HG02884 (cell line): Measurements from ENCODE around the gene RPN1.
"Not testable (repeated sequence)": the region's sequence is repeated elsewhere in the genome, so short reads cannot be mapped to it uniquely, and the experiment has no call there.

Source experiments
- ATAC-seq: cut with Tn5 transposase; IDR thresholded peaks from one replicate; pipeline ENCODE4 v1.9.1; 2021; ENCODE audit warnings: mild to moderate bottlenecking, moderate library complexity; ENCODE audit not compliant: unreplicated experiment

RPN1 gene

GRCh38 chr3:128613083-128613829 lies 37.4 kb downstream of the RPN1 start:
- no peak for ATAC-seq

DNA sequence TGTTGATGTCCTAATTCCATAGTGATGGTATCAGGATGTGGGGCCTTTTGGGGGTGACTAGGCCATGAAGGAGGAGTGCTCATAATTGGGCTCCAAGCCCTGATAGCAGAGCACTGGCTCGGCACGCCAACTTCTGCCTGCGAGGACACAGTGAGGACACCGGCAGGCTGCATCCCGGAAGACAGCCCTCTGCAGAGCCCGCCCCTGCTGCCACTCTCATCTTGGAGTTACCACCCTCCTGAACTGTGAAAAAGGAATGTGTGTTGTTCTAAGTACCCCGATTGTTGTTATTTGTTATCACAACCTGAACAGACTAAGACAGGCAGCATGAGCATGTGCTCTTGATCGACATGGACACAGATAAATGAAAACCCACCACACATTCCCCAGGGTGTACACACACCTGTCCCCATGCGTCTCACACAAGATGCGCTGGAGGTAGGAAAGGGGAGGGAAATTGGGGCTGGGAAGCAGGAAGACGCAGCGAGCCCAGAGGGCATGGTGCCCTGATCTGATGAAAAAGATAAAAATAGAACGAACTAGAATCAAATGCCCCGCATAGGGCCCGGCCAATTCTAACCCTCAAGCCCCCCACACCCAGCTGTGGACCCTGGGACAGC lies 40.1 kb downstream of the RPN1 start:
- no peak for ATAC-seq

DNA sequence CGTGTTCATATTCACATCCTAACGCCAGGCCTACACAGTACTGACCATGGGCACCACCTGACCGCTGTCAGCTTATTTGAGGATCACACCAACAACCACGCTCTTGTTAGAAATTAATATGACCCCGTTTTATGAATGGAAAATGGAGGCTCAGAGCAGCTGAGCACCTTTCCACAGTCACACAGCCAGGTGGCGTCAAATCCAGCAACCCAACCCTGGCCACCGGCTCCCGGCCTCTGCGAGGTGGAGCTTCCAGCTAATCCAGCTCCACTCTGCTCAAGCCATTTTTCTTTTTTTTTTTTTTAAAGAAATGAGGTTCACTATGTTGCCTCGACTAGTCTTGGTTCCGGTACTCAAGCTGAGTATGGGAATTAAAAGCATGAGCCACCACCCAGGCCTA lies 41.3 kb downstream of the RPN1 start:
- no peak for ATAC-seq

DNA sequence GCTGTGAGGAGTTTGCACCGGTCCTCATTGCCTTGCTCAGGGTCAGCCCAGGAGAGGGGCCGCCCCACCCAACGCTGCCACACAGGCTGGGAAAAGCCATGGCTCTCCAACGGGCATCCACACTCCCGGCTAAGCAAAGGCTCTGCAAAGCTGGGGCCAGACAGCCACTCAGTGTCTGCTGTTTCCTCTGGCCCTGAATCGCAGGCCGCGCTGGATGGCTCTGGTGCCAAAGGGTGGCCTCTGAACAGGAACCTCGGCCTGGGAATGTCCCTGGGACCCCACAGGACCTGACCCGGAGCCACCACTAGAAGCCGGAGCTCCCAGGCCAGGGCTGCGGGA lies 42.9 kb downstream of the RPN1 start:
- ATAC-seq: no peak

GRCh38 chr3:128606094-128606493 lies 44.5 kb downstream of the RPN1 start:
- no peak for ATAC-seq

- ATAC-seq: no peak
These were observed 45.2 kb downstream of the RPN1 start for GRCh38 chr3:128605091-128606046.

DNA sequence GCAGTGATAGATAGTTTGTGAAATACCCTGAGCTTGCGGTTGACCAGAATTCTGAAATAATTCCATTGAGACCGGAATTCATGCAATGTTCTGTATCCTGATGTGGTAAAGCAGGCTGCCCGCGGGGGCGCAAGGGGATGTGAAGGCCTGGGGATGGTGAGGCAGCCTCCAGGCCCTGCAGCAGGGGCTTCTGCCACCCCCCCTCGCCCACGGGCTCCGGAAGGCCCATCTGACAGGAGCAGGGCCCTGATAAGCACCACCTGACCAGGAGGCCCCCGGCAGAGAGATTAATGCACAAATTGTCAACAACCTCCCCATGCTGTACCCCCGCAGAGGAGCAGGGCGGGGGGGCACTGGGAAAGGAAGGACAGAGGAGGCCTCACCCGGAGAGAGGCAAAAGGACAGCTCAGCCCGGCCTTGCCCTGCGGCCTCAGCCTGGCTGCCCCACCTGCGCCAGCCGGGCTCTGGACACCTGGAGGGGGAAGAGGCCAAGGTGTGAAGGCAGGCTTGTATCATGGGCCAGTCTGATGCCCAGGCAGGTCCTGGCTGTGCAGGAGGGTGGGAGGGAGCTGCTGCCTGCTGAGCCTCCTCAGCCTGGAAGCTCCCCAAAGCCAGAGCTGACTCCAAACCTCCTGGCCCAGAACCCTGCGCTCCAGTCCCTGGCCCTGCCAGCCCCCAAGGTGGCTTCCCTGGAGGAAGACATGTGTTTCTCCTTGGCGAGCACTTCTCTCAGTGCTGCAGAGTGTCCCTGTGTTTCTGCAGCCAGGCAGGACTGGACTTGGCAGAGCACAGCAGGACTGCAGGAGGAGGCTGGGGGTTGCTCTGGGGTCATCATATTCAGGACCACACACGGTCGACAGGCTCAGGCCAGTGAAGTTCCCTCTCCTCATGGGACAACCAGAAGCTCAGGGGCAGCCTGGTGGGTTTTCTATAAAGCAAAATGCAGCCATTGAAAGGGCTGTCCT lies 46.5 kb downstream of the RPN1 start:
- ATAC-seq: no peak

DNA sequence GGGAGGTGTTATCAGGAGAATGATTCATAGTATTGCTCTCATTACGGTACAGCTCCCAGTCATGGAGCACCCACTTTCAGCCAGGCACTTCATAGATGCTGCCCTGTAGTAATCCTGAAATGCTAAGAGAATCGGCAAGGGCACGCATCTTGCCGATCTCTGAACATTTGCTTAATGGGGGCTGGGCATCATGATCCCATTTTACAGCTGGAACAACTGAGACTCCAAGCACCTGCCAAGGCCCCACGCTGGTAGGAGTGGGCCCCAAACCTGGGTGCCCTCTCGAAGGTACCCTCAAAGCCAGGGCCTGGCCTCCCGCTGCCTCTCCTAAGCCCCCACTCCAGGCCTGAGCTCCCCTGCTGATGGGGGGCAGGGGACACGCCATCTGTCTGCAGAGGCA lies 47.3 kb downstream of the RPN1 start:
- ATAC-seq: no peak

DNA sequence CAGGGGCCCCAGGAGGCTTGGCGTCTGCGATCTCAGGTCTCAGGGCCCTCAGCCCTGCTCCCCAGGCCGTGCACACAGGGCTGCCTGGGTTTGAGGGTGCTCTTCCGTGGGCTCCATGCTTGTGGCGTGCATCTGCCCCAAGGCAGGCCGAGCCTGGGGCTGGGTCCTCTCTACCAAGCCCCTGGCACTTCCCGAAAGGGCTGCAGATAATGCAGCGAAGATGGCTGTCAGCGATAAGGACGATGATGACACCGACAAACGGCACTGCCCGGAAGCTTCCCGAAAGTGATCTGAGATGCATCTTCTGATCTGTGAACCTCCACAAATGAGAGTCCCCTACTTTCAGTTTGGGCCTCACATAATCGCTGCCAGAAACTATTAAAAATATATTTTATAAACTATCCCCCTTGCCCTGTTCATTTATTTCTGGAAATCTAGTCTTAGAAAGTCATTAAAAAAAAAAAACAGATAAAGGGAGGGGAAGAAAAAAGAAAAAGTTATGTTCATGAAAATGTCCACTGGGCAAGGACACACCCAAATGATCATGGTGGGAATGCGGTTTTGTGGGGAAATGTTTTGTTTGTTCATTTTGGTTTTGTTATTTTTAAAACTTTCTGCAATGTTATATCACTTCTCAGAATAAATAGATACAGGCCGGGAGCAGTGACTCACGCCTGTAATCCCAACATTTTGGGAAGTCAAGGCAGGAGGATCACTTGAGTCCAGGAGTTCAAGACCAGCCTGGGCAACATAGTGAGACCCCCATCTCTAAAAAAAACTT lies 51.5 kb downstream of the RPN1 start:
- no peak for ATAC-seq

GRCh38 chr3:128597900-128598299 lies 52.7 kb downstream of the RPN1 start:
- no peak for ATAC-seq

GRCh38 chr3:128592864-128593263 lies 57.8 kb downstream of the RPN1 start:
- ATAC-seq: no peak

DNA sequence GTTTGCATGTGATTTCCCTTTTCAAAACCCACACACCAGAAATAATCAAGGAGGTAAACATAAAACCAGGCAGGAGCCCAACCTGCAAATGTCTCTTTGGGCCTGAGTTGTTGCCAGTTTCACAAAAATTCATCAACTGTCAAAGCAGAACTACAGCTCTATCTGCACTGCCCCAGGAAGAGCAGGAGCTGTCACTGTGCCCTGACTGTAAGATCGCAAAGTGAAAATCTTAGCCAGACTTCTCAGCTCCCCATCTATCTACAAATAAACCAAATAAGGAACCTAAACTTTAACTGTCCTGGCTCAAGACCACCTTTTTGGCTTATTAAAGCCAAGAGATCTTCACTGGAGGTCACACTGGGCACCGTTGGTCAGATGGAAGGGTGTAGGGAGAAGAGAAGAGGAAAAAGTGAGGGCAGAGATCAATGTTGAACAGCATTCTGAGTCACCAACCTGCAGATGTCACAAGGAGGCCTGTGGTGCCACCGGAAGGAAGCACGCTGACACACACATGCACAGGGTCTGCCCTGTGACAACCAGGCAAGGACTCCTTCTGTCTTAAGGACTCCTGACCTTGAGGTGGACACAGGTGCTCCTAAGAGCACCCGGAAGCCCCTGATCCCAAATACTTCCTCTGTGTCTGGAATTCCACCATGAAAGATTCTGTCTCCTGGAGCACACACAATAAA lies 58.7 kb downstream of the RPN1 start:
- ATAC-seq: no peak

GRCh38 chr3:128590948-128591347 lies 59.7 kb downstream of the RPN1 start:
- ATAC-seq: no peak

- not testable (repeated sequence) for ATAC-seq
These were observed 60.6 kb downstream of the RPN1 start for GRCh38 chr3:128589985-128590384.

DNA sequence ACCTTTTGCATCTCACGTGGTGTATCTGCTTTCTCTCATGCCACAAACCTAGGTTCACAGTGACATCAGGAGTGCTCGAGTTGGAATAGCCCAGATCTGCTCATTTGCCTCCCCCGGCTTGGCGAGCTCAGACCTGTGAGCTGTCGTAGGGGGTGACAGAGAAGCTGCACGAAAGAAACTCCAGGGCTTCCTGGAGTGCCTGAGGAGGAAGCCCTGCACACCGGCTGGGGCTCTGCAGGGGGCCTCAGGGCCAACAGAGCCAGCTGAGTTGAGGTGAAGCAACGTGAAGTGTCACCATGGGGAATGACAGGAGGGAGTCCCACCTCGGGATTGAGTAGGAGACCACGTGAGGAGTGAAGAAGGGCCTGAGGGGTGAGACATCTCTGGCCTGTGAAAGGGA lies 62.5 kb downstream of the RPN1 start:
- ATAC-seq: no peak

GRCh38 chr3:128587391-128587790 lies 63.2 kb downstream of the RPN1 start:
- no peak for ATAC-seq

- not testable (repeated sequence) for ATAC-seq
These were observed 63.7 kb downstream of the RPN1 start for GRCh38 chr3:128586932-128587331.

DNA sequence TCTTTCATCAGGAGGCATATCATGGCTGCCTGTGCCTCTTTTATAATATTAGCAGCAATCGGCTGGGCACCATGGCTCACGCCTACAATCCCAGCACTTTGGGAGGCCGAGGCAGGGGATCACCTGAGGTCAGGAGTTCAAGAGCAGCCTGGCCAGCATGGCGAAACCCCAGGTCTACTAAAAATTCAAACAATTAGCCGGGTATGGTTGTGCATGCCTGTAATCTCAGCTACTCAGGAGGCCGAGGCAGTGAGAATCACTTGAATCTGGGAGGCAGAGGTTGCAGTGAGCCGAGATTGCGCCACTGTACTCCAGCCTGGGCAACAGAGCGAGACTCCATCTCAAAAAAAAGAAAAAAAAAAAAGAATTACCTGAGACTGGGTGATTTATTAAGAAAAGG lies 64.2 kb downstream of the RPN1 start:
- ATAC-seq: not testable (repeated sequence)

DNA sequence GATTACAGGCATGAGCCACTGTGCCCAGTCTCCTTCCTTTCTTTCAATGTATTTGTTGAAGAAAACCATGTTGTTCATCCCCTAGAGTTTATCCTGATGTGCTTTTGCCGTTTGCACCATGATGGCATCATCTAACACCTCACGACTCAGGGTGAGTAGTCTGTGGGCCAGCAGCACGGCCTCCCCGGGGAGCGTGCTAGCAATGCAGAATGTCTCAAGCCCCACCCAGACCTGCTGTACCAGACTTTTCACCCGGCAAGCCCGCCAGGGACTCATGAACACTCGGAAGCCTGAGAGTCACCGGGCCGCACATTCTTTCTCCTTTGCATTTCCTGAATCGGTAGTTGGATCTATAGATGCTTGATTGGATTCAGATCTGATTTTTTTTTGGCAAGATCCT lies 64.6 kb downstream of the RPN1 start:
- no peak for ATAC-seq
